ENCODE results near the gene GNRH2.
"Not testable (repeated sequence)": the region's sequence is repeated elsewhere in the genome, so short reads cannot be mapped to it uniquely, and the experiment has no call there.

The GNRH2 gene

GRCh38 chr20:3072530-3073250 lies 29.3 kb downstream of the GNRH2 start:
- no peak for DNase-seq (ENCODE audit: low read depth in 2 of 3, low spot score in 2 of 3)

DNA sequence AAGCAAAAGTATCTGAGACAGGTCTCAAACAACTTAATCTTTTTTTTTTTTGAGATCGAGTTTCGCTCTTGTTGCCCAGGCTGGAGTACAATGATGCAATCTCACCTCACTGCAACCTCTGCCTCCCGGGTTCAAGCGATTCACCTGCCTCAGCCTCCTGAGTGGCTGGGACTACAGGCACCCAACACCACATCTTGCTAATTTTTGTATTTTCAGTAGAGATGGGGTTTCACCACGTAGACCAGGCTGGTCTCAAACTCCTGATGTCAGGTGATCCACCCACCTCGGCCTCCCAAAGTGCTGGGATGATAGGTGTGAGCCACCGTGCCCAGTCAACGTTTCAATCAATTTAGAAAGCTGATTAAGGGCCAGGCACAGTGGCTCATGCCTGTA lies 29.8 kb downstream of the GNRH2 start:
- not testable (repeated sequence) for DNase-seq (ENCODE audit: low read depth in 2 of 3, low spot score in 2 of 3)

DNA sequence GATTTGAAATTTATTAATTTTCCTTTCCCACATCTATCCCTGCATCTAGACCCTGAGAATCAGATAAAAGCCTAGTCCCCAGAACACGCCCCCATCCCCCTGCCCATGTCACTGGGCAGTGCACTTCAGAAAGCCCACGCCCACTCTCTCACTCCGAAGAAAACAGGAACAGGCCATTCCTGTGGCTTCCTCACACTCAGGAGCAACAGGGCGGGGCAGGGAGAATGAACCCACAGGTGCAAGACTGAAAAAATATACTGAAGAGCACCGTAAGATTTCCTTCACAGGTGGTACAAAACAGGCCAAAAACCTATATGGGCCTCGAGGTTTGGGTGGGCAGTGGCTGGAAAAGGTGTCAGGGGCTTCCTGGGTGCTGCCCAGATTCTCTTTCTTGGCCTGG lies 31.4 kb downstream of the GNRH2 start:
- no peak for DNase-seq (ENCODE audit: low read depth in 2 of 3, low spot score in 2 of 3)

DNA sequence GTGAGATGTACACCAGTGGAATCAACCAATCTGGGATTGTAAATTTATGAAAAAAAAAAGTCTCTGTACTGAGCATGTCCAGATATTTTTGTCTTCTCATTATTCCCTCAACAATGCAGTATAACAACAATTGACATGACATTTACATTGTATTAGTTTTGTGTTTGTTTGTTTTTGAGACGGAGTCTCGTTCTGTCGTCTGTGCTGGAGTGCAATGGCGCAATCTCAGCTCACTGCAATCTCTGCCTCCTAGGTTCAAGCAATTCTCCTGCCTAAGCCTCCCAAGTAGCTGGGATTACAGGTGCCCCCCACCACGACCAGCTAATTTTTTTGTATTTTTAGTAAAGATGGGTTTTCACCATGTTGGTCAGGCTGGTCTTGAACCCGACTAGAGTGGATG lies 31.9 kb downstream of the GNRH2 start:
- DNase-seq (ENCODE audit: low read depth in 2 of 3, low spot score in 2 of 3), result not testable (repeated sequence)

- DNase-seq (ENCODE audit: low read depth in 2 of 3, low spot score in 2 of 3), result no peak
Measured at GRCh38 chr20:3077618-3078134, 34.3 kb downstream of the GNRH2 start.

DNA sequence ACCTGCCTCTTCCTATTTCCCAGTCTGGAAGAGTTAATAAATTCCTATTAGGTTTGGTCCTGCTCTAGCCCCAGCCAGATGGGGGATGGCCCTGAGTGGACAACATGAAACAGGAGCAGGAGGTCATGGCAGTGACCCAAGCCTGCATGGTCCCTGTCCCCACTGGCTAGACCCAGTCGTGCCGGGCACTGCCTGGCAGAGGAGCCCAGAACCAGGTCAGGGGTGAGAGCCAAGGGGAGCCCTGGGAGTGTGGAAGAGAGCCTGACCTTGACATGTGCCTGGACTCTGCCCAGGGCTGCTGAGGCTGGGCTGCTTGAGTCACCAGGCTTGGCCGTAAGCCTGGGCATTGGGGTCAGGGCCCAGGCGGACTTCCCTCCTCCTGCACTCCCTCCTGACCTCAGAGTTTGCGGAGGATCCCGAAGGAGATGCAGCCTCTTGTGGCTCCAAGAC lies 37.5 kb downstream of the GNRH2 start:
- DNase-seq (ENCODE audit: low read depth in 2 of 3, low spot score in 2 of 3), result no peak

DNA sequence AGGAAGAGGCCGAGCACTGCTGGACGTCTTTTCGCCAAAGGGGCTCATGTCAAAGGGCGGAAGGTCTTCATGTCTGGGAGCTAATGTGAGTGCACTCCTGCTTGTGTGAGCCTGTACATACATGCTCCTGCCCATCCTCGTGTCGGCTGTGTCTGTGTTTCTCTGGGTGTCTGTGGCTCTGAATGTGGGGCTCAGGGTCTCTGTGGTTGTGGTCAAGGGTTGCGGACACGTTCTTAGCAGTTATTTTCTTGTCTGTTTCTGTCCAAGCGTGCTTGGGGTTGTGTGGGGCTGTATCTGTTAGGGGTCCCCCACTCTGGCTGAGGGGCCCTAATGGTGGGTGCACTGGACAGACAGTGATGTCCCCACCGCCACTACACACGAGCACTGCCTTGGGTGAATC lies 38.2 kb downstream of the GNRH2 start:
- no peak for DNase-seq (ENCODE audit: low read depth in 2 of 3, low spot score in 2 of 3)

- no peak for DNase-seq (ENCODE audit: low read depth in 2 of 3, low spot score in 2 of 3)
Measured at GRCh38 chr20:3082306-3082951, 39.0 kb downstream of the GNRH2 start.

- DNase-seq (ENCODE audit: low read depth in 2 of 3, low spot score in 2 of 3), result no peak
Measured at GRCh38 chr20:3082955-3083952, 39.8 kb downstream of the GNRH2 start.

DNA sequence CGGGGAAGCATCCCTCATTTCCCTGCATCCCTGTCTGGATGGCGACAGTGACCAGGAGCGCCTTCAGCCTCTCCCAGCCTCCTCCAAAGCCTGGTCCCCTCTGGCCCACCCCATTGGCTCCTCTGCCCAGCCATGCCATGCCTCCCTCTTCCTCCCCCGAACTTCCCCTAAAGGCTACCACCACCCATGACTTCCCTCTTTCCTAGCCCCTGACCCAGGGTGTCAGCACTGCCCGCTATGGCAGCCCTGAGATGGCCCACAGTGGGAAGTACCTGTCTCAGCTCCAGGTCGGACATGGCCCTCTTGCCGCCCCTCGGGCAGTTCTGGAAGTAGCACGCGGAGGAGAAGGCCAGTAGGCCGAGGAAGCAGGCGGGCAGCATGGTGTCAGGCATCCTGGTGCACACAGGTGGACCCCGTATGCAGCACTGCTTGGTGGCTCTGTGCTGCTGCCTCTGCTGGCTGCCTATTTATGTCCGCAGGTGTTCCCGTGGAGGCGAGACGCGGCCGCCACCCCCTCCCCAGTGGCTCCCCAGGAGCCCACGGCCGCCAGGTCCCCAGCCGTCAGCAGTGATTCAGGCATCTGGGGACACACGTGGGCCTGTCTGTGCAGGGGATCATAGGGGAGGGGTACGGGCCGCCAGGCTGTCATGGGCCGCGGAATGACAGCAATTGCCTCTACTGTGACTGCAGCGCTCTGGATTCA lies 41.0 kb downstream of the GNRH2 start, which contains the start of gene AVP:
TSS of gene AVP (minus strand) at position 442 of the 703 bp plus-strand sequence. CDS start at position 392, 50 bp downstream.
- no peak for DNase-seq (ENCODE audit: low read depth in 2 of 3, low spot score in 2 of 3)

GRCh38 chr20:3084986-3085360 lies 41.6 kb downstream of the GNRH2 start:
- no peak for DNase-seq (ENCODE audit: low read depth in 2 of 3, low spot score in 2 of 3)

- no peak for DNase-seq (ENCODE audit: low read depth in 2 of 3, low spot score in 2 of 3)
Measured at GRCh38 chr20:3085571-3086072, 42.2 kb downstream of the GNRH2 start.

- DNase-seq (ENCODE audit: low read depth in 2 of 3, low spot score in 2 of 3), result no peak
Measured at GRCh38 chr20:3088031-3088430, 44.6 kb downstream of the GNRH2 start.

GRCh38 chr20:3090565-3090964 lies 47.1 kb downstream of the GNRH2 start:
- DNase-seq (ENCODE audit: low read depth in 2 of 3, low spot score in 2 of 3), result no peak

DNA sequence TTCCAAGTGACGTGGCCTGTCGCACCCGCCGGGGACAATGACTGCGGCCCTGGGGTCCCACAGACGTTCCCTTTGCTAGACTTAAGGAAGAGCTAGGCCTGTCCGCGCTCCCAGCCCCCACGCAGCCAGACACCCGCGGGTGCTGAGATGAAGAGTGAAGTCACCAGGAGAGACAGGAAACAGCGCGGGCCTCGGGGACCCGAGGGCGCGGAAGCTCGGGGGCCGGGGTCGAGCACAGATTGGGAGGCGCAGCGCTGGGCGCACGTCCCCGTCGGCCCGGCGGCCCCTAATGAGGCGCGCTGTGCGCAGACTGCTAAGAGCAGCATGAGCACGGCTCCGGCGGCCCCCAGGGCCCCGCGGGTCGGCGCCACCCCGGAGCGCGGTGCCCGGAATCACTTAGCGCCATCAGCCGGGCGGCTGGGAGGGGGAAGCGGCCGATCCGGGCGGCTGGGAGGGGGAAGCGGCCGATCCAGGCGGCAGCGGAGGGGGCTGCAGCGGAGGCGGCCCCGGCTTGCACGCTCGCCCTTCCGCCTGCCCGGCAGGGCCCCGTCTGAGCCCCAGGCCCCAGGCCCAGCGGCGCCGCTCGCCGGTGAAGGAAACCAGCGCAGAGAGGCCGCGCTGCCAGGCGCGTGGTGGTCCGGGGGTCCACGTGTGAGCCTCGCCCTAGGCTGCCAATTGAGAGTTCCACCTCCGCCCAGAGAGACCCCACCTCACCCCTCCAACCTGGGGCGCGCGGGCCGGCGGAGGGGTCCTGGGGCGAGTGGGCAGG lies 49.4 kb downstream of the GNRH2 start:
- no peak for DNase-seq (ENCODE audit: low read depth in 2 of 3, low spot score in 2 of 3)

- no peak for DNase-seq (ENCODE audit: low read depth in 2 of 3, low spot score in 2 of 3)
Measured at GRCh38 chr20:3093861-3094361, 50.5 kb downstream of the GNRH2 start.

- DNase-seq (ENCODE audit: low read depth in 2 of 3, low spot score in 2 of 3), result no peak
Measured at GRCh38 chr20:3094848-3095629, 51.6 kb downstream of the GNRH2 start.

All from activated CD8-positive, alpha-beta memory T cell treated with anti-CD3 and anti-CD28 coated beads for 48 hours (primary cell).